Adipocyte (in vitro differentiated cells): ENCODE results near the gene KLK6.

ENCODE experiments used
- DNase-seq: peaks from one replicate; pipeline ENCODE4 v3.0.0-alpha.2; 2015; ENCODE audit warnings: low read depth
- H3K27me3 ChIP-seq: replicated peaks from 2 replicates; pipeline ENCODE4 v1.7.0; 2013; ENCODE audit warnings: mild to moderate bottlenecking, low read length, moderate library complexity; ENCODE audit not compliant: control insufficient read depth, insufficient read depth
- H3K36me3 ChIP-seq: 2 replicates; pipeline ENCODE4 v1.7.0; 2013; ENCODE audit warnings: low read length, mild to moderate bottlenecking, moderate library complexity; ENCODE audit not compliant: control insufficient read depth, insufficient read depth, severe bottlenecking
- H3K4me1 ChIP-seq: 2 replicates; pipeline ENCODE4 v1.7.0; 2013; ENCODE audit warnings: mild to moderate bottlenecking, low read length, moderate library complexity; ENCODE audit not compliant: control insufficient read depth, insufficient read depth
- H3K4me3 ChIP-seq: 2 replicates; pipeline ENCODE4 v1.7.0; 2013; ENCODE audit warnings: mild to moderate bottlenecking, low read length, moderate library complexity
- H3K9ac ChIP-seq: 2 replicates; pipeline ENCODE4 v1.7.0; 2013; ENCODE audit warnings: mild to moderate bottlenecking, low read length, moderate library complexity
- H3K9me3 ChIP-seq: 2 replicates; pipeline ENCODE4 v1.7.0; 2013; ENCODE audit warnings: mild to moderate bottlenecking, low read length, moderate library complexity; ENCODE audit not compliant: control insufficient read depth

The KLK6 gene

DNA sequence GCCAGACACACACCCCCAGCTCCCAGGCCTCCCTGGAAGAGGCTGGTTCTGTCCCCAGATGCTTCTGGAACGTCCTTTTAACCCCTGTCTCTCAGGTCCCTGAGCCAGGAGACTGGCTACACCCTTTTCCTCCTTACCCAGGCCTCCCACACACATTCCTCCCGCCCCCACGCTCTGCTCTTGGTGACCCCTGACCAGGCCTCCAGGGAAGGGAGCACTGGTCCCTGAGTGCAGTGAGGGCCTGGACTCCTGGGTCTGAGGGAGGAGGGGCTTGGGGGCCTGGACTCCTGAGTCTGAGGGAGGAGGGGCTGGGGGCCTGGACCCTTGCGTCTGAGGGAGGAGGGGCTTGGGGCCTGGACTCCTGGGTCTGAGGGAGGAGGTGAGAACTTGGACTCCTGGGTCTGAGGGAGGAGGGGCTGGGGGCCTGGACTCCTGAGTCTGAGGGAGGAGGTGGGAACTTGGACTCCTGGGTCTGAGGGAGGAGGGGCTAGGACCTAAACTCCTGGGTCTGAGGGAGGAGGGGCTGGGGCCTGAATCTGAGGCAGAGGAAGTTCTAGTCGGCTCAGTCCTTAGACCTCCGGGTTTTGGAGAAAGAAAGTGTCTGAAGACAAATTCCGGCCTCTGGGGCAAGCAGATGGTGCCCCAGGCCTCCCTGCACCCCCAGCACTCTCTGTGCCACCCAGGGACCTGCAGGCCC is 527 bp downstream of the KLK6 start:
- H3K9ac ChIP-seq = no peak overlapping the region
- DNase-seq = no peak
- peaks cover 25% of the 10 kb centered on the region for H3K27me3 ChIP-seq
- no peak overlapping the region for H3K4me3 ChIP-seq
- no peaks in the 10 kb centered on the region for H3K36me3 ChIP-seq
- H3K4me1 ChIP-seq = no peaks in the 10 kb centered on the region
- H3K9me3 ChIP-seq = no peaks in the 10 kb centered on the region

GRCh38 chr19:50967929-50968715 is 1.3 kb downstream of the KLK6 start:
- H3K4me3 ChIP-seq = no peak overlapping the region
- H3K27me3 ChIP-seq = peaks cover 25% of the 10 kb centered on the region
- no peaks in the 10 kb centered on the region for H3K36me3 ChIP-seq
- H3K9me3 ChIP-seq = no peaks in the 10 kb centered on the region
- no peak overlapping the region for H3K9ac ChIP-seq
- no peaks in the 10 kb centered on the region for H3K4me1 ChIP-seq
- no peak for DNase-seq

- H3K27me3 ChIP-seq = peaks cover 13% of the 10 kb centered on the region
- H3K36me3 ChIP-seq = no peaks in the 10 kb centered on the region
- DNase-seq = no peak
- no peaks in the 10 kb centered on the region for H3K9me3 ChIP-seq
- H3K4me3 ChIP-seq = no peak overlapping the region
- H3K4me1 ChIP-seq = no peaks in the 10 kb centered on the region
- no peak overlapping the region for H3K9ac ChIP-seq
Measured at GRCh38 chr19:50964266-50964665, 5.1 kb downstream of the KLK6 start.

DNA sequence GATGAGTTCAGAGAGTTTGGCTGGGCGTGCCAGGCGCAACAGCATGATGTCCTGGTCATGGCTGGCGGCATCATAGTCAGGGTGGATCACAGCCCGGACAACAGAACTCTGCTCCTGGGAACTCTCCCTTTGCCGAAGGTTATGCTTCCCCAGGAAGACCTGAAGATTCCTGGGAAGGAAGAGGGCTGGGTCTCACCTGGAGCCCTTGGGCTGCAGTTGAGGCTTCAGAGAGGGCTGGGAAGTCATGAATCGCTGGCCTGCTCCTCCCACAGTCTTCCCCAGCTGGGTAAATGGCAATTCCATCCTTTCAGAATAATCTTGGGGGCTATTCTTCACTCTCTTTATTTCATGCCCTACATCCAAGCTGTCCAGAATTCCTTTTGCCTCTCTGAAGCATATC is 6.0 kb downstream of the KLK6 start:
- no peak for DNase-seq
- H3K36me3 ChIP-seq = no peaks in the 10 kb centered on the region
- peaks cover 13% of the 10 kb centered on the region for H3K27me3 ChIP-seq

GRCh38 chr19:50962245-50962644 is 7.1 kb downstream of the KLK6 start:
- Histone ChIP-seq H3K4me3 (no peak overlapping the region), H3K4me1 (no peaks in the 10 kb centered on the region), H3K36me3 (no peaks in the 10 kb centered on the region), H3K9ac (no peak overlapping the region), H3K9me3 (no peaks in the 10 kb centered on the region), H3K27me3 (peaks cover 16% of the 10 kb centered on the region)
- DNase-seq = no peak

More for the DNA sequence above, 6.0 kb downstream of the KLK6 start:
- Histone ChIP-seq H3K4me3 (no peak overlapping the region), H3K9ac (no peak overlapping the region), H3K9me3 (no peaks in the 10 kb centered on the region), H3K4me1 (no peaks in the 10 kb centered on the region)

GRCh38 chr19:50959731-50960500 is 9.5 kb downstream of the KLK6 start:
- no peak overlapping the region for H3K9ac ChIP-seq
- H3K27me3 ChIP-seq = peaks cover 10% of the 10 kb centered on the region
- no peak overlapping the region for H3K4me3 ChIP-seq
- no peak for DNase-seq
- no peaks in the 10 kb centered on the region for H3K9me3 ChIP-seq
- H3K36me3 ChIP-seq = no peaks in the 10 kb centered on the region
- H3K4me1 ChIP-seq = no peaks in the 10 kb centered on the region

GRCh38 chr19:50957587-50957986 is 11.8 kb downstream of the KLK6 start:
- Histone ChIP-seq H3K9ac (no peak overlapping the region), H3K36me3 (no peaks in the 10 kb centered on the region), H3K27me3 (peaks cover 21% of the 10 kb centered on the region), H3K4me1 (no peaks in the 10 kb centered on the region), H3K4me3 (no peak overlapping the region), H3K9me3 (no peaks in the 10 kb centered on the region)
- DNase-seq = no peak

GRCh38 chr19:50952910-50953309 is 16.5 kb downstream of the KLK6 start, which contains the start of gene KLK5:
Gene KLK5 (minus strand): TSS chr19:50953038. CDS start chr19:50952657, 381 bp downstream.
- no peak within 1 kb of the TSS for H3K9ac ChIP-seq

GRCh38 chr19:50949861-50950260 is 19.5 kb downstream of the KLK6 start:
- DNase-seq = no peak
- Histone ChIP-seq H3K9ac (no peak overlapping the region), H3K4me3 (no peak overlapping the region)

More at GRCh38 chr19:50952910-50953309, 16.5 kb downstream of the KLK6 start, which contains the start of gene KLK5:
- H3K4me3 ChIP-seq = no peak within 1 kb of the TSS
- no peaks in the 10 kb centered on the region for H3K36me3 ChIP-seq
- no peak for DNase-seq
- no peaks in the 10 kb centered on the region for H3K4me1 ChIP-seq
- H3K27me3 ChIP-seq = peaks cover 20% of the 10 kb centered on the region
- H3K9me3 ChIP-seq = no peaks in the 10 kb centered on the region

DNA sequence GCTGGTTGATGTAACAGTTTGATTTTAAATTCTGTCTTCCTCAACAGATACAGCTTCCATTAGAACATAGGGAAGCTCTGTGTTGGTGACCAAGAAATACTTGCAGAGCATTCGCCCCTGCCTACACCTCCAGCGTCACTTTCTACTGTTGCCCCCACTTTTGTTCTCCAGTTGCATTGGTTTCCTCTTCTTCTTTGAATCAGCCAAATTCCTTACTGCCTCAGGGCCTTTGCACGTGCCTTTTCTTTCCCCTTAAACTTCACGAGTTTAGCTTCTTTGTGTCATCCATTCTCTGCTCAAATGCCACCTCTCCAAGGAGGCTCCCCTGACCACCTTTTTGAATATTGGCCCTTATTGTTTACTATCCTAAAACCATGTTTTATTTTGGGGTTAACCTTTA is 22.3 kb downstream of the KLK6 start:
- Histone ChIP-seq H3K9me3 (no peaks in the 10 kb centered on the region), H3K4me1 (no peaks in the 10 kb centered on the region), H3K4me3 (no peak overlapping the region), H3K27me3 (peaks cover 11% of the 10 kb centered on the region), H3K36me3 (no peaks in the 10 kb centered on the region), H3K9ac (no peak overlapping the region)
- no peak for DNase-seq

More at GRCh38 chr19:50949861-50950260, 19.5 kb downstream of the KLK6 start:
- H3K4me1 ChIP-seq = no peaks in the 10 kb centered on the region
- no peaks in the 10 kb centered on the region for H3K36me3 ChIP-seq
- no peaks in the 10 kb centered on the region for H3K9me3 ChIP-seq
- H3K27me3 ChIP-seq = peaks cover 16% of the 10 kb centered on the region

- Histone ChIP-seq H3K27me3 (peaks cover 14% of the 10 kb centered on the region), H3K9me3 (no peaks in the 10 kb centered on the region), H3K9ac (no peak overlapping the region), H3K36me3 (no peaks in the 10 kb centered on the region), H3K4me1 (no peaks in the 10 kb centered on the region), H3K4me3 (no peak overlapping the region)
- DNase-seq = no peak
Measured at GRCh38 chr19:50944795-50945194, 24.6 kb downstream of the KLK6 start.
